ENCODE results near the gene TRAF4. TPM values are rescaled to one million over a fixed set of nuclear protein-coding genes. Genes with fewer than 3 reads are reported as not detected.

The TRAF4 gene
- total RNA-seq, 1 donor = 21.3 TPM

DNA sequence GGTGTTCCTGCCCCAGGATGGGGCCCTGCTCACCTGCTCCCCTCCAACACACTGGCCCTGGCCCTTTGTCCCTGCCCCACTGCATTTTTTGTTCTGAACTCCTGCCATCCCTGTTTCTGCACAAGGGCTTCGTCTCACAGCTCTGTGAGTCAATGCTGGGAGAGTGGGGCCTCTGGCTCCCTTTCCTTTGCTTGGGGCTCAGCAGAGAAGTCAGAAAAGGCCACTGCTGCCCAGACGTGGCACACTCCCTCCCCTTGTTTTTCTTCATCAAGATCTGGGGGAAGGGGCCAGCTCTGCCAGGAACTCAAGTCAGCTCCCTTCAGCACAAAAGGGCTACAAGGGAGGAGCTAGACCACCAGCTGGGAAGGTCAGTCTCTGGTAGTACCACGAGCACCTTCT lies 41.1 kb upstream of the TRAF4 start:
- no peak overlapping the region for H3K4me3 ChIP-seq (ENCODE audit: low read depth, low read length)
- no peak for DNase-seq (ENCODE audit: low read depth)
- TF ChIP-seq, protein P1, sequence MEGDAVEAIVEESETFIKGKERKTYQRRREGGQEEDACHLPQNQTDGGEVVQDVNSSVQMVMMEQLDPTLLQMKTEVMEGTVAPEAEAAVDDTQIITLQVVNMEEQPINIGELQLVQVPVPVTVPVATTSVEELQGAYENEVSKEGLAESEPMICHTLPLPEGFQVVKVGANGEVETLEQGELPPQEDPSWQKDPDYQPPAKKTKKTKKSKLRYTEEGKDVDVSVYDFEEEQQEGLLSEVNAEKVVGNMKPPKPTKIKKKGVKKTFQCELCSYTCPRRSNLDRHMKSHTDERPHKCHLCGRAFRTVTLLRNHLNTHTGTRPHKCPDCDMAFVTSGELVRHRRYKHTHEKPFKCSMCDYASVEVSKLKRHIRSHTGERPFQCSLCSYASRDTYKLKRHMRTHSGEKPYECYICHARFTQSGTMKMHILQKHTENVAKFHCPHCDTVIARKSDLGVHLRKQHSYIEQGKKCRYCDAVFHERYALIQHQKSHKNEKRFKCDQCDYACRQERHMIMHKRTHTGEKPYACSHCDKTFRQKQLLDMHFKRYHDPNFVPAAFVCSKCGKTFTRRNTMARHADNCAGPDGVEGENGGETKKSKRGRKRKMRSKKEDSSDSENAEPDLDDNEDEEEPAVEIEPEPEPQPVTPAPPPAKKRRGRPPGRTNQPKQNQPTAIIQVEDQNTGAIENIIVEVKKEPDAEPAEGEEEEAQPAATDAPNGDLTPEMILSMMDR (IDR thresholded peaks at IDR 0.05; ENCODE audit: insufficient read depth, low read length) = no peak

DNA sequence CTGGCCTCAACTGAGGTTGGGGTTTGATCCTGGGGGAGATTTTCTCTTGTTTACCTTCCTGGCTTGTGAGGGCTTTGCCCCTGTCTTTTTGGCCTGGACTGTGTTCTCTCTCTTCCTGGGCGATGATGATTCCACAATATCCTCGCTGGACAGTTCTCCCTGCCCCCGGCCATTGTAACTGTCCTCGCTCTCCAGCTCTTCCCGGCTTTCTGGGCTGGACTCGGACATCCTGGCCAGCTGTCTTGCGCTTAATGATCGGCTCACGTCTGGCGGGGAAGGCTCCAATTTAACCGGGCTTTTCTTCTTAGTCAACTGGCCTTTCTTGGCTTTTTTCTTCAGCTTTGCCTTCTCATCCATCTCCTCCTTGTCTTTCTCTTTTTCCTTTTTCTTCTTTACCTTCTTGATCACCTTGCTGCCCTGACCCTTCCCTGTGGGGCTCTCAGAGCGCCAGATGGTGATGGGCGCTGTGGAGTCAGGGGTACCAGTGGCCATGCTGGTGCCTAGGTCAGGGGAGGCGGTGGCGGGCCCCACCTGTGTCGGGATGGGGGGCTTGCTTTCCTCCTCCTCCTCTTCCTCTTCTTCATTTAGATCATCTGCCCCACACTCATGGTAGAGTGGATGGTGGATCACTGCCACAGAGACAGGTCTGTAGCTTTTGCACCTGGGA lies 40.1 kb upstream of the TRAF4 start:
- H3K4me3 ChIP-seq (ENCODE audit: low read depth, low read length) = no peak overlapping the region
- no peak for DNase-seq (ENCODE audit: low read depth)
- TF ChIP-seq, protein P1 (IDR thresholded peaks at IDR 0.05; ENCODE audit: insufficient read depth, low read length) = no peak

DNA sequence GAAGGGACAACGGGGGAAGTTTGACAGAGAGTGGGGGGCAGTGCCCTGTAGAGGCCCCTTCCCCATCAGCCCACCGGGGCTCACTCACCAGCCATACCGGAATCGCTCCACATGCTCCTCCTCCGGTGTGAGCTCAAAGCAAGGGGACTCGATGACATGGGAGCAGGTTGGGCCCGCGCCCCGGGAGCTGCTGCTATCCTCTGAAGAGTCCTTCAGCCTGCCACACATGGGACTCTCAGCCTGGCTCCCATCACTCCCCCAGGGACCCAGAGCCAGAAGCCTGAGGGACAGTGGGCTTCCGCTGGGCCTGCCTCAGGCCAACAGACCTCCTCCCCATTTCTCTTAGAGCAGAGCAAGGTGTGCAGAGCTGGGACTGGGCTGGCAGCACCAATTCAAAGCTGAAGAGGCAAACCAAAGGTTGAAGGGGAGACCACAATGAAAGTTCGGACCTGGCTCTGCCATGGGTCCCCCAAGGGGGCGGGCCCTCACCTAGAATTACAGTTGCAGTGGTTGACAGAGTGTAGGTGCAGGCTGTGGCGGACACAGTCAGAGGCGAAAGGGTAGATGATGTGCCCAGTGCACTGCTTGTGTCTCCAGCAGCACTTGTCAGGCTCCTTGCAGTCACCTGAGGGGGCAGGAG lies 39.5 kb upstream of the TRAF4 start:
- TF ChIP-seq, protein P1 (IDR thresholded peaks at IDR 0.05; ENCODE audit: insufficient read depth, low read length) = no peak
- H3K4me3 ChIP-seq (ENCODE audit: low read depth, low read length) = no peak overlapping the region
- DNase-seq (ENCODE audit: low read depth) = no peak

DNA sequence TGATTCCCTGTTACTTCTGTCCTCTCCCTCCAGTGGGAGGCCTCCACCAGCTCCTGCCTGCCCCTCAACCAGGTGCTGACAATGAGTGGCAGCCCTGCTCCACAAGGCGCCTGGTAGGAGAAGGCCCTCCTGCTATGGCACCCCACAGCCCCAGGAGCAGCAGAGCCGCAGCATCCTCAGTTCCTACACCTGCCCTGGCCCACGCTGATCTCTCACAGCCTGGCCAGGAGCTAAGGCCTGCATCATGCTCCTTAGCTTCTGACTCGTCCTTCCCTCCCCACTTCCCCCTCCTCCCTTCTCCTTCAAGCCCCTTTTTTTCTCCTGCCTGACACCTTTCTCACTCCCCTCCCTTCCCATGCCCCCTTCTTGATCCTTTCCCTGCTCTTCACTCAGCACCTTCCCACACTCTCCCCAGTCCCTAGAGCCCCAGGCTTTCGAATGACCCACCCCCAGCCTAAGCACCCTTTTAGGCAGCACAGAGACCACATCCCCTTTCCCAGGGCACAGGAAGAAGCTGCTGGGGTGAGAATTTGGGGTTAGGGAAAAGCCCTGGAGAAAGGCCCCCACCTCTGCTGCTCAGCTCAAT lies 38.6 kb upstream of the TRAF4 start:
- TF ChIP-seq, protein P1 (IDR thresholded peaks at IDR 0.05; ENCODE audit: insufficient read depth, low read length) = no peak
- DNase-seq (ENCODE audit: low read depth) = no peak
- H3K4me3 ChIP-seq (ENCODE audit: low read depth, low read length) = no peak overlapping the region

DNA sequence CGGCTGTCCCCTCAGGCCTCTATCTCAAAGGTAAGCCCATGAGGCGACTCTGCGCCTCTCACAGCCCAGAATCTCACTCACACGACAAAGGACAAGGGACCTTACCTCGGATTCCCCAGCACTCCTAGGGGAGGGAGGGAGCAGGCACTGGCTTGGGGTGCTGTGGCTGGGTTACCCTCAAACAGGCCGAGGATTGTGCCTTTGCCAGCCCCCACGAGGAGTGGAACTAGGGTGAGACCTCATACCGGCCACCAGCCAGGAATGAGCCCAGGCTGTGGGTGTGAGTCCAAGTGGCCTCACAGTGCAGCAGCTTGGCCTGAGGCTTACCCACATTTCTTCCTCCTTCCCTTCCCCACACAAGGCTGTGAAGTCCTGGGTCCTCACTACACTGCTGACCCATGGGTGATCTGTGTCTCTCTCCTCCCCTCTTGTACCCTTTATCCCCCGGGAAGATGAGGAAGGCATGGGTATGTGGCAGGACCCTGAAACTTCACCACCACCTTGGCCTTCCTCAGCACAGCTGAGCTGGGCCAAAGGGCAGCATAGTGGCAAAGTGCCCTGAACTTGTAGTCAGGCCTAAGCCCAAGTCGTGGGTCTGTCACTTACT lies 38.0 kb upstream of the TRAF4 start:
- TF ChIP-seq, protein P1 (IDR thresholded peaks at IDR 0.05; ENCODE audit: insufficient read depth, low read length) = no peak
- no peak for DNase-seq (ENCODE audit: low read depth)
- no peak overlapping the region for H3K4me3 ChIP-seq (ENCODE audit: low read depth, low read length)

DNA sequence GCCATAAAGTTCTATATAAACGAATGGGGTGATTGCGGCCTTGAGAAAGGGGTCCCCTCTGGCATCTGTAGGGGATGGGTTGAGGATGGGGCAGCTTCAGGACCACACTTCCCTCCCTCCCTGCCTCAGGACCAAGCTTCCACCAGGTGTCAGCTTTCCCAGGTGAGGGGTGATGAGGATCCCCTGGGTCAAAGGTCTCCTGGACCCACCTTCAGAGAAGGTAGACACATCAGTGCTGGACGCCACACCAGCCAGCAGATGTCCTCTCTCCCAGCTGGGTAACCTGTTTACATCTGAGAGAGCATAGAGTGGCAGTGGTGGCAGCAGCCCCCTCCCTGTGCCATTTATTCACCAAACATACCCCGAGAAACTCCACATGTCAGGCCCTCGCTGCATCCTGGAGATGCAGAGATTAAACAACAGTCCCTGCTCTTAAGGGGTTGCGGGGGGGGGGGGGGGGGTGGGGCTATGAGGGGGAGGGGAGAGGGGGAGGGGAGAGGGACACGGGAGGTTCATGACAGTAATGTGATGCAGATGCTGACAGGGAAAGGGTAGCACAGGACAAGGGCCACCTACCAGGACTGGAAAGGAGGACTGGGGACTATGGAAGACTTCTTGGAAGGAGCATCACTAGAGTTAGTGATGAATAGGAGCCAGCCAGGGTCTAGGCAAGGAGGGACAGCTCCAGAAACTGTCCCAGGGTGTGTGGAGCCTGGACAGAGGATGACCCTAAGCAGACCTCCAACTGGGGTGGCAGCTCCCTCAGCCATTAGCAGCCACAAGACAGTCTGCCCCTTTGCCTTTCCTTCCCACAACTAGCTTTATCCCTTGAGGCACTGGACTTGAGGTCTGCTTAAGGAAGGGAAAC lies 37.1 kb upstream of the TRAF4 start:
- H3K4me3 ChIP-seq (ENCODE audit: low read depth, low read length) = no peak overlapping the region
- no peak for DNase-seq (ENCODE audit: low read depth)
- TF ChIP-seq, protein P1 (IDR thresholded peaks at IDR 0.05; ENCODE audit: insufficient read depth, low read length) = no peak

Measured in fibroblast of the aortic adventitia (primary cell).